Natural killer cell treated with Interleukin-12 subunit alpha and Interleukin-12 subunit beta and Interleukin-15 and Interleukin-18, amount 100 ng/mL, for 72 hours (primary cell): ENCODE data around the gene SYNGR2. TPM values are rescaled to one million over a fixed set of nuclear protein-coding genes. Genes with fewer than 3 reads are reported as not detected.
"Not testable (repeated sequence)": the region's sequence is repeated elsewhere in the genome, so short reads cannot be mapped to it uniquely, and the experiment has no call there.

ENCODE experiments used
- ATAC-seq, 2 donors: fragments of 150-1000 bp; cut with Tn5 transposase in 1 of 2; sonication (Bioruptor Pico), chemical (Tn5 transposase) in 1 of 2; 2 replicates each; pipeline ENCODE4 v1.10.0; 2021
- DNase-seq: peaks from one replicate; pipeline ENCODE4 v3.0.0; 2022; ENCODE audit warnings: low spot score
- H3K27ac Mint-ChIP-seq, 2 donors: 1 replicate in 1 of 2; 2 replicates in 1 of 2; pipeline ENCODE4 v1.8.0; 2022; ENCODE audit warnings: mixed read lengths in 2 of 2, mild to moderate bottlenecking in 1 of 2, moderate library complexity in 1 of 2
- H3K27me3 Mint-ChIP-seq, 2 donors: 1 replicate in 1 of 2; 2 replicates in 1 of 2; pipeline ENCODE4 v1.8.0; 2022; ENCODE audit warnings: mixed read lengths in 2 of 2
- H3K36me3 Mint-ChIP-seq: one replicate; pipeline ENCODE4 v1.8.0; 2022; ENCODE audit warnings: mixed read lengths
- H3K4me1 Mint-ChIP-seq, 2 donors: 1 replicate in 1 of 2; 2 replicates in 1 of 2; pipeline ENCODE4 v1.8.0; 2022; ENCODE audit warnings: low read depth in 2 of 2, mixed read lengths in 2 of 2, mild to moderate bottlenecking in 1 of 2
- H3K4me3 Mint-ChIP-seq: one replicate; pipeline ENCODE4 v1.8.0; 2022; ENCODE audit warnings: mixed read lengths
- H3K9me3 Mint-ChIP-seq: 2 replicates; pipeline ENCODE4 v1.8.0; 2022; ENCODE audit warnings: mixed read lengths
- total RNA-seq, 2 donors: library from RNA; stranded (reverse); gene quantifications; one replicate each; pipeline ENCODE4 v1.2.3, GENCODE V29; 2022

The SYNGR2 gene
- total RNA-seq, 2 donors from 2014 or later, result 84.9 to 120 TPM

DNA sequence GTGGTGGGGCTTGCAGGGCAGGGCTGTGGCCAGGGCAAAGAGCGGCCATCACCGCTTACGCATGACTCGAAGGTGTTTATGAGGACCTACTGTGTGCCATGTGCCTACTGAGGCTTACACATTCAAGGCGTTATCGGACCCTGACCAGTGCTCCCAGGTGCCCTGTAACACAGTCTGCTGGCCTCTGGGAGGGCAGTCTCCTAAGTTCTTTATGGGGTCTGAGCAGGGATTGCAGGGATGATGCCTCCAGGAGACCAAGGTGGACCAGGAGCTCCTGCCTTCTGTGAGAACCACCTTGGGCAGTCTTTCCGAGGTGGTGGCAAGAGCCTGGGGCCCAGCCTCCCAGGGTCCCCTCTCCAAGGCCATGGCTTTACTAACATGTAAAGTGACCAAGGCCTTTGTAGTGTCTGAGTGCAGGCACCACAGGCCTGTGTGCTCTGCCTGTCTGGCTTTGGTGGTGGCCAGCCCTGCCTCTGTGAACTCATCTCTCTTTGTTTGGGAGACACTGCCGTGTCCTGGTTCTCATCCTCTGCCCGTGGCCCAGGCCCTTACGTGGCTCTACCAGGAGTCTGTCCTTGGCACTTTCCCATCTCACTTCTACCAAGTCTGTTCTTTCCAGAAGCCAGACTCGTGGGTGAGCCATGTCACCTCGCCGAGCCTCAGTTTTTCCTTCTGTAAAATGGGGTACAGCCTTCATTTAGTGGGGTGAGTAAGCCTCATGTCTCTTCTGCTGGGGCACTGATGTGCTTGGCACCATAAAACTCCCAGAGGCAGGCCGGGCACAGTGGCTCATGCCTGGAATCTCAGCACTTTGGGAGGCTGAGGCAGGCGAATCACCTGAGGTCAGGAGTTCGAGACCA lies 3.4 kb upstream of the SYNGR2 start:
- no peaks in the 10 kb centered on the region for H3K36me3 Mint-ChIP-seq
- H3K27me3 Mint-ChIP-seq, result no peaks in the 10 kb centered on the region
- no peak for DNase-seq
- no peak overlapping the region for H3K27ac Mint-ChIP-seq
- H3K4me1 Mint-ChIP-seq, result peaks cover 0 to 2% of the 10 kb centered on the region in 2 donors
- ATAC-seq, result no peak
- H3K9me3 Mint-ChIP-seq, result no peaks in the 10 kb centered on the region
- H3K4me3 Mint-ChIP-seq, result no peak overlapping the region

DNA sequence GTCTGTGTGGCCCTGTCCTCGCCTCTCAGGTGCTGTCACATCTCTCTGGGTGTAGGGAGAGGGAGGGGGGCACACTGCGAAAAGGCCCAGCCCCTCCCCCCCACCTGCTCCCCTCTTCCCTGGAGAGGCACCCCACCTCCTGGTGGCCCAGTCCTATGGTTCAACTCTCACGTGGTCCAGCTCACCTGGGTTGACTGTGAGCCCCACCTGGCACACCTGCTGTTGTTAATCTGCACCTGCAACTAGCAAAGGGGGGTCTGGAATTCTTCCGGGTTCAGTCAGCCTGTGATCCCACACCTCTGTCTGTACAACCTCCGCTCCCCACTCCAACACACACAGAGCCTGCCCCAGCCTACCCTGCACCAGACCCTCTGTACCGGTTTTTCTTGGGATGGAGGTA lies 2.0 kb upstream of the SYNGR2 start:
- no peaks in the 10 kb centered on the region for H3K36me3 Mint-ChIP-seq
- H3K27ac Mint-ChIP-seq, result no peak overlapping the region
- DNase-seq (no peak), ATAC-seq (no peak)
- no peaks in the 10 kb centered on the region for H3K9me3 Mint-ChIP-seq
- no peak overlapping the region for H3K4me3 Mint-ChIP-seq
- H3K27me3 Mint-ChIP-seq, result no peaks in the 10 kb centered on the region
- H3K4me1 Mint-ChIP-seq, result peaks cover 10% of the 10 kb centered on the region in 2 donors

DNA sequence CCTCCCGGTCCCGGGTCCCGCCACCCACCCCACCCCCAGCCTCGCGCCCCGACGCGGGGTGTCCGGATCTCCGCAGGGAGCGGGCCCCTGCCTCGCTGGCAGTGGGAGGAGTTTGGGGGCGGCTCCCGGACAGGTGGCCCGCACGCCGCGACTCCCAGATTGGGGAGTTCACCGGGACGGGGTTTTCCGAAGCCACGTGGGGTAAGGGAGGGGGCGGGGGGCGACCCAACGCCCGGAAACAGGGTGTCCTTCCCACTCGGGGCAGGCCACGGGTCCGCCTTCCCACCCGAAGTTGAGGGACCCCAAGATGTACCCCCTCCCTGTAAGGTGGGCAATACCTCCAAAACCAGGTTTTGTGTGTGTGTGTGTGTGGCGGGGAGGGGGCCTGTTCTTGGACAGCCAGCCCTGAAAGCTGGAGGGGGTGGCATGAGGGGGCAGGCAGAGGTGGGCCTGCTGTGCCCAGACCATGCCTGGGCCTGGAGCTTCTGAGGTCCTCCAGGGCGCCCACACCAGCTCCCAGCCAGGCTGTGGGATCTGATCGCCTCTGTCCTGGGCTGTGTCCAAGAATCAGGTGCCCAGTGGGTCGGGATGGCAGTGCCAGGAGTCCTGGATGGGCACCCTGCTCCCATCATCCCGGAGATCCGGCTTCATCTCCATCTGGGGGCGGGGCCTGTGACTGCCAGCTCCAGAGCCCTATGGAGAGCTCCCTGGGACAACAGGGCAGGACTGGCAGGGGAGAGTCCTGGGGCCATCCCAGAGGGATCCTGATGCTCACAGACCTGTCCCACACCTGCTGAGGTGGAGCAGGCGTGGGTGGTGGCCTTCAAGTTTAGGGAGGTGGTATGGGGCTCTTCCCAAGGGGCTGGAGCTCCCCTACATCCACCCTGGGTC lies 767 bp downstream of the SYNGR2 start:
- Mint-ChIP-seq H3K4me3 (peak overlapping the region; percentile 50), H3K9me3 (no peaks in the 10 kb centered on the region), H3K27ac (no peak overlapping the region), H3K36me3 (peaks cover 6% of the 10 kb centered on the region), H3K27me3 (no peaks in the 10 kb centered on the region), H3K4me1 (peaks cover 35 to 36% of the 10 kb centered on the region in 2 donors)
- peak; percentile 36 to 43 for ATAC-seq
- DNase-seq, result no peak

DNA sequence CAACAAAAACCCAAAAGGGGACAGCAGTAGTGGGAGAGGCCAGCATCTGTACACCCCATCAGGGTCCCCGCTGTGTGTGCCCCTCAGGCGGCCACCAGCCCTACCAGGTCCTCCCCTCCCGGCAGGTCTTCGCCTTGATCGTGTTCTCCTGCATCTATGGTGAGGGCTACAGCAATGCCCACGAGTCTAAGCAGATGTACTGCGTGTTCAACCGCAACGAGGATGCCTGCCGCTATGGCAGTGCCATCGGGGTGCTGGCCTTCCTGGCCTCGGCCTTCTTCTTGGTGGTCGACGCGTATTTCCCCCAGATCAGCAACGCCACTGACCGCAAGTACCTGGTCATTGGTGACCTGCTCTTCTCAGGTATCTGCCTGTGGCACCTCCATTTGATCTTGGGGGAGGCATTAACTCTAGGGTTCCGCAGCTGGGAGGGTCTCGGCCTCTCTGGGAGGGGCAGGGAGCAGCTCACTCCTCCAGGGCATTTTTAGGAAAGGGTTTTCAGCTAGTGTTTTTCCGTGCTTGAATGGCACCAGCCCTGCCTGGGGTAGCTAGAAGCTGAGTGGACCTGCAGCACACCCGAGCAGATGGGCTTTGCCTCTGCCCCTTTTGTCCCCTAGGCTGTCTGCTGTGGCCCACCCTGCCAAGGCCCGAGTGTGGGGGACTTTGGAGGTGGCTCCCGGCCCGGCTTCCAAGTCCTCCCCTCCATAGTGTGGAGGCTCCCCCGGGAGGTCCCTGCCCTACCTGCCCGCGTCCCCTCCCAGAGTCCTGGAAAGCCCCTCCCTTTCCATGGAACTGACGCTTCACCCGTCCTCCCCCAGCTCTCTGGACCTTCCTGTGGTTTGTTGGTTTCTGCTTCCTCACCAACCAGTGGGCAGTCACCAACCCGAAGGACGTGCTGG lies 2.6 kb downstream of the SYNGR2 start:
- ATAC-seq (no peak), DNase-seq (no peak)
- peak overlapping the region; percentile 42 for H3K4me3 Mint-ChIP-seq
- H3K36me3 Mint-ChIP-seq, result peaks cover 6% of the 10 kb centered on the region
- no peaks in the 10 kb centered on the region for H3K9me3 Mint-ChIP-seq
- peaks cover 37 to 38% of the 10 kb centered on the region in 2 donors for H3K4me1 Mint-ChIP-seq
- no peaks in the 10 kb centered on the region for H3K27me3 Mint-ChIP-seq
- H3K27ac Mint-ChIP-seq, result peak overlapping the region in 1 of 2 donors; percentile 77

DNA sequence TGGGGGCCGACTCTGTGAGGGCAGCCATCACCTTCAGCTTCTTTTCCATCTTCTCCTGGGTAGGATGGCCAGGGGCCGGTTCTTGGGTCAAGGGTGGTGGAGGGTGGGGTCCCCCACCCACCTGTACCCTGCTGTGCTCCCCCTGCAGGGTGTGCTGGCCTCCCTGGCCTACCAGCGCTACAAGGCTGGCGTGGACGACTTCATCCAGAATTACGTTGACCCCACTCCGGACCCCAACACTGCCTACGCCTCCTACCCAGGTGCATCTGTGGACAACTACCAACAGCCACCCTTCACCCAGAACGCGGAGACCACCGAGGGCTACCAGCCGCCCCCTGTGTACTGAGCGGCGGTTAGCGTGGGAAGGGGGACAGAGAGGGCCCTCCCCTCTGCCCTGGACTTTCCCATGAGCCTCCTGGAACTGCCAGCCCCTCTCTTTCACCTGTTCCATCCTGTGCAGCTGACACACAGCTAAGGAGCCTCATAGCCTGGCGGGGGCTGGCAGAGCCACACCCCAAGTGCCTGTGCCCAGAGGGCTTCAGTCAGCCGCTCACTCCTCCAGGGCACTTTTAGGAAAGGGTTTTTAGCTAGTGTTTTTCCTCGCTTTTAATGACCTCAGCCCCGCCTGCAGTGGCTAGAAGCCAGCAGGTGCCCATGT lies 3.3 kb downstream of the SYNGR2 start:
- H3K27me3 Mint-ChIP-seq, H3K36me3 Mint-ChIP-seq, ATAC-seq, H3K9me3 Mint-ChIP-seq, DNase-seq: not testable (repeated sequence)
- H3K4me3 Mint-ChIP-seq, result peak overlapping the region; percentile 47
- H3K4me1 Mint-ChIP-seq, result peaks cover 38 to 41% of the 10 kb centered on the region in 2 donors
- H3K27ac Mint-ChIP-seq, result peak overlapping the region; percentile 70 to 77

DNA sequence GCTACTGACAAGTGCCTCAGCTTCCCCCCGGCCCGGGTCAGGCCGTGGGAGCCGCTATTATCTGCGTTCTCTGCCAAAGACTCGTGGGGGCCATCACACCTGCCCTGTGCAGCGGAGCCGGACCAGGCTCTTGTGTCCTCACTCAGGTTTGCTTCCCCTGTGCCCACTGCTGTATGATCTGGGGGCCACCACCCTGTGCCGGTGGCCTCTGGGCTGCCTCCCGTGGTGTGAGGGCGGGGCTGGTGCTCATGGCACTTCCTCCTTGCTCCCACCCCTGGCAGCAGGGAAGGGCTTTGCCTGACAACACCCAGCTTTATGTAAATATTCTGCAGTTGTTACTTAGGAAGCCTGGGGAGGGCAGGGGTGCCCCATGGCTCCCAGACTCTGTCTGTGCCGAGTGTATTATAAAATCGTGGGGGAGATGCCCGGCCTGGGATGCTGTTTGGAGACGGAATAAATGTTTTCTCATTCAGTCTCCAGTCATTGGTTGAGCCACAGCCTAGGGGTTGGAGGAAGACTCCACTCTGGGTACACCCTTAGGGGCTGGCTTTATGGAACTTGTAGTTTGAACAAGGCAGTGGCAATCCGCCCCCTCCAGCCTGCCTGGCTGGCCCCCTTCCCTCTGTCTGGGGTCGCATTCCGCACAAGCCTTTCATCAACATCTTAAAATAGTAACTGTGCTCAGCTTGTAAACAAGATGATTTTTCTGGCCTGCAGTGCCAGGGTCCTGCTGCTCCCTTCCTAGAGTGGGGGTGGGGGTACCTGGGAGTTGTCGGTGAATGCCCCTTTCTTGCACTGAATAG lies 4.1 kb downstream of the SYNGR2 start:
- Mint-ChIP-seq H3K4me3 (peak overlapping the region; percentile 47), H3K9me3 (no peaks in the 10 kb centered on the region), H3K36me3 (peaks cover 6% of the 10 kb centered on the region), H3K27ac (peak overlapping the region; percentile 70 to 77), H3K27me3 (no peaks in the 10 kb centered on the region), H3K4me1 (peaks cover 38 to 39% of the 10 kb centered on the region in 2 donors)
- no peak for DNase-seq
- ATAC-seq, result no peak

DNA sequence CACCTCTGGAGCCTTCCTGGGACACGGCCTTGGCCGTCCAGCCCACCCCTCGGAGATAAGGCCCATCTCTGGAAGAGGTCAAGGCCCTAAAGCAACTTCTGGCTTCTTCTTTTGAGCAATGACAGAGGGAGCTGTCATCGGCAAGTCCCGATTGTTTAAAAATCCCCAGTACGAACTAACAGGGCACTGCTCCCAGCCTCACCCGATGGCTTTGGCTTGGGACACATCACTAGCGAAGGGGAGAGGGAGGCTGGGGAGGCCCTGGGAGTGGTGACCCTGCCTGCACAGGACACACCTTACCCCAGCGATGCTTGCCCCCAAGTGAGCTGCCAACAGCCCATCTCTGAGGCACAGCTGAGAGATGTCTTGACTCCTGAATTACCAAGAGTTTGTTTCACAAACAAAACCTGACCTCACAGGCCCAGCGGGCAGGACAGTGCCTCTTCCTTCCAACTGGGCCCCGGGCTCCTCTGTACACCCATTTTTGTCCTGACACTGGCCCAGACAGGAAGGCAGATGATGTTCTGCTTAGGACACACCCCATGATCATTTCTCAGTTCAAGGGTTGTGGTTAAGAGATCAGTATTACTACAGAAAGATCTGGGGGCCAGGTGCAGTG lies 4.8 kb downstream of the SYNGR2 start:
- DNase-seq (no peak), ATAC-seq (peak in 1 of 2 donors; percentile 54)
- H3K4me3 Mint-ChIP-seq, result peak overlapping the region; percentile 58
- no peaks in the 10 kb centered on the region for H3K27me3 Mint-ChIP-seq
- peaks cover 6% of the 10 kb centered on the region for H3K36me3 Mint-ChIP-seq
- no peaks in the 10 kb centered on the region for H3K9me3 Mint-ChIP-seq
- H3K27ac Mint-ChIP-seq, result peak overlapping the region; percentile 70 to 77
- peaks cover 38 to 39% of the 10 kb centered on the region in 2 donors for H3K4me1 Mint-ChIP-seq

DNA sequence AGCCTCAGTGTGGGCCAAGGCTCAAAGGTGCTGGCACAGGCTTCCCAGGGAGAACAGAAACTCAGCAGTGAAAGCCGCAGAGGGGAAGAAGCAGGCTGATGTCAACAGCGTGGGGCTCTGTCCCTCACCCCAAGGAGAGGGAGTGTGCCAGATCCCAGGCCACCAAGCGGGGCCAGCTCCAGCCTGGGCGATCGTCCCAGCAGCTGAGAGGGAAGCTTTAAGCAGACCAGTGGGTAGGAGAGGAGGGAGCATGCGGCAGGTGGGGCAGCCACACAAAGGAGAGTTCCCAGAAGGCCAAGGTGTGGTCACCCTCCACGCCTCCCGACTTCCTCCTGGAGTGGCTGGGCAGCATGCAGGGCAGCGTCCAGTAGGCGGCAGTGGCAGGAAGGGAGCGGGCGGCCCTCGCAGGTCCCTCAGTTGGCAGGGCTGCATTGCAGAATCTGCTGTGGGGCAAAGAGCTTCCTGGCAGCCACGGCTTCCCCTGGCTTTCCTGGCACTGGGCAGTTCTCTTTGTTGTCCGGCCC lies 6.0 kb downstream of the SYNGR2 start:
- Mint-ChIP-seq H3K4me3 (no peak overlapping the region), H3K36me3 (peaks cover 6% of the 10 kb centered on the region), H3K9me3 (no peaks in the 10 kb centered on the region), H3K27me3 (no peaks in the 10 kb centered on the region), H3K4me1 (peaks cover 38 to 42% of the 10 kb centered on the region in 2 donors), H3K27ac (peak overlapping the region in 1 of 2 donors; percentile 77)
- DNase-seq (no peak), ATAC-seq (no peak)

DNA sequence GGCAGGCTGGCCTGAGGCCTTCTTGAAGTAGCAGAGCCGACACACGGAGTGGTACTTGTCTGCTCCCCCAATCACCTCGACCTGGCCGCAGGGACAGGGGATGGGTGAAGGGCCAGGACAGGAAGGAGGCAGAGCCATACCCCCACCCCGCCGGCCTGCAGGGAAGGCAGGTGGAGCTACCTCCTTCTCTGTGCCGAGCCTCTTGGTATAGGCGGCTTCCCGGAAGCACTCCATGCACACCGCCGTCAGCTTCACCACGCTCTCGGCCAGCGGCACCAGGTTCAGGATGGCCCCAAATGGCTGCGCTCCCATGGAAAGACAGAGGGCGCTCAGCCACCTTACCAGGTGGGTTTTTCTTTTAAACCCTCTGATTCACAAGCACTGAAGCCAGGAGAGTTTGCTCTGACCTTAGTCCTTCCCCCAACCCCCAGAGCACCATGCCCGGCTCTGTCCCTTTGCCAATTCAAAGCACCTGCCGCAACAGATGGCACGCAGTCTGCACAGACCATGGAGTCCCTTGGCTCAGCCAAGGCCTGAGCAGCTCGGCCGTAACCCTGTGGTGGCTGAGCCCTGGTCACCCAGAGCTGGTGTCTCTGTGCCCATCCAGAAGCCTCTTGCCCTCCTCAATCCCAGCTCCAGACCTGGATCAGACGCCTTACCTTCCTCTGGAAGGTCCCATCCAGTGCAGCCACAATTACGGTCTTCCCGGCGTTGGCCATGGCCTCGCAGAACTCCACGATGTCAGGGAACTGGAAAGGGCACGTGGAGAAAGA lies 6.7 kb downstream of the SYNGR2 start:
- Mint-ChIP-seq H3K9me3 (no peaks in the 10 kb centered on the region), H3K27me3 (no peaks in the 10 kb centered on the region), H3K4me1 (peaks cover 40 to 42% of the 10 kb centered on the region in 2 donors), H3K27ac (no peak overlapping the region), H3K4me3 (no peak overlapping the region), H3K36me3 (peaks cover 6% of the 10 kb centered on the region)
- ATAC-seq (no peak), DNase-seq (no peak)

DNA sequence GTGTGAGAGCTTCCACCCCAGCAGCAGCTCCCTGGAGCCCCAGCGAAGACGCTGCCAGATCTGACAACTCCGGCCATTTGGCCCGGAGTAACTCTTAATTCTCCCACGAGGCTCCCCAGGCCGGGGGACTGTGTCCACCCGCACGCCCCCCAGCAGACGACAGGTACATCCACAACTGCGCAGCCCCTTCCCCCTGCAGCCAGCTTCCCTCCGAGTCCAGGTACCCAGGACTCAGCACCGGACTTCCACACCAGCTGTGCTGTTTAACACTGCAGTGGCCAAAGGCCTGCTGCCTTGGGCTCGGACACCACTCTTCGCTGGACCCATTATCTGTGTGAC lies 7.2 kb downstream of the SYNGR2 start:
- Mint-ChIP-seq H3K4me3 (no peak overlapping the region), H3K27me3 (no peaks in the 10 kb centered on the region), H3K36me3 (peaks cover 11% of the 10 kb centered on the region), H3K27ac (no peak overlapping the region), H3K4me1 (peaks cover 42 to 43% of the 10 kb centered on the region in 2 donors), H3K9me3 (no peaks in the 10 kb centered on the region)
- DNase-seq (no peak), ATAC-seq (no peak)

DNA sequence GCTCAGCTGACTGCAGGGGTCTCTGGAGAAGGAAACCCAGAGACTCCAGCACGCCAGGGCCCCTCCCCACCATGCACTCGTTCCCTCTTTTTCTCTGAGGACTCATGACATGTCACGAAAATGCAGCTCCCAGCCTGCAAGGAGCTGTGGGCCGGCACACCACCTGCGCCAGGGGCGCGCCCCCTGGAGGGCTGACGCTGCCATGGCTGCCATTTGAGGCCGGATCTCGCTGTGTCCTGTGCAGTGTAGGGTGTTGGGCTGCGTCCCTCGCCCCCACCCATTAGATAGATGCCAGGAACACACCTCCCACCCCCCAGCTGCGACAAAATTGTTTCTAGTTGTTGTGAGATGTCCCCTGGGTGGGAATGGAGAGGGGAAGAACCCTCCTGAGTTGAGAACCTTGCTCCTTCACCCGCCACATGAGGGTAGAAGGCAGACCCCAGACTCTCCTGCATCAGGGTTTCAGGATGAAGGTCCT lies 8.2 kb downstream of the SYNGR2 start:
- Mint-ChIP-seq H3K36me3 (peaks cover 13% of the 10 kb centered on the region), H3K9me3 (no peaks in the 10 kb centered on the region), H3K27ac (peak overlapping the region in 1 of 2 donors; percentile 50), H3K27me3 (no peaks in the 10 kb centered on the region), H3K4me3 (no peak overlapping the region), H3K4me1 (peaks cover 36 to 42% of the 10 kb centered on the region in 2 donors)
- peak; percentile 73 to 83 for ATAC-seq
- peak; percentile 79 for DNase-seq
